GM12872 (cell line): Measurements from ENCODE around the gene RIIAD1.

Experiments used
- CTCF ChIP-seq: IDR thresholded peaks from 3 replicates; pipeline ENCODE4 v1.5.1; 2011; ENCODE audit warnings: low read depth, mild to moderate bottlenecking, low read length, moderate library complexity; ENCODE audit not compliant: insufficient read depth

Gene RIIAD1

GRCh38 chr1:151729157-151729965 lies 8.0 kb downstream of the RIIAD1 start:
- no peak for TF ChIP-seq CTCF

- no peak for TF ChIP-seq CTCF
Measured at GRCh38 chr1:151729966-151730291, 8.6 kb downstream of the RIIAD1 start.

GRCh38 chr1:151733126-151733525 lies 11.8 kb downstream of the RIIAD1 start:
- no peak for TF ChIP-seq CTCF

- no peak for TF ChIP-seq CTCF
Measured at GRCh38 chr1:151737026-151737425, 15.7 kb downstream of the RIIAD1 start.

- no peak for TF ChIP-seq CTCF
Measured at GRCh38 chr1:151737479-151737878, 16.2 kb downstream of the RIIAD1 start.

GRCh38 chr1:151739590-151740355 lies 18.5 kb downstream of the RIIAD1 start:
- TF ChIP-seq CTCF, result no peak

- no peak for TF ChIP-seq CTCF
Measured at GRCh38 chr1:151741516-151741915, 20.2 kb downstream of the RIIAD1 start.
